Fibroblast of lung (primary cell): ENCODE results near the gene BCL3. TPM values are rescaled to one million over a fixed set of nuclear protein-coding genes. Genes with fewer than 3 reads are reported as not detected.
"Not testable (repeated sequence)": the region's sequence is repeated elsewhere in the genome, so short reads cannot be mapped to it uniquely, and the experiment has no call there.

Experiments
- DNase-seq, 2 donors: peaks; one replicate each; pipeline versions ENCODE4 v3.0.0 to v3.0.0-alpha.2; 2010; ENCODE audit warnings: low read depth in 2 of 2
- H2AFZ ChIP-seq: 2 replicates; pipeline ENCODE4 v1.5.1; 2012; ENCODE audit warnings: low read length, control low read depth, inconsistent platforms
- H3K27ac ChIP-seq: 2 replicates; pipeline ENCODE4 v1.5.1; 2011; ENCODE audit warnings: low read length, control low read depth; ENCODE audit not compliant: insufficient read depth
- H3K27me3 ChIP-seq: 2 replicates; pipeline ENCODE4 v1.5.1; 2011; ENCODE audit warnings: mild to moderate bottlenecking, low read length; ENCODE audit not compliant: control insufficient read depth, insufficient read depth
- H3K36me3 ChIP-seq: 2 replicates; pipeline ENCODE4 v1.5.1; 2011; ENCODE audit warnings: low read length; ENCODE audit not compliant: control insufficient read depth, insufficient read depth
- H3K4me1 ChIP-seq: 2 replicates; pipeline ENCODE4 v1.5.1; 2011; ENCODE audit warnings: low read length; ENCODE audit not compliant: control insufficient read depth, insufficient read depth; ENCODE audit errors: extremely low read depth
- H3K4me2 ChIP-seq: 2 replicates; pipeline ENCODE4 v1.5.1; 2011; ENCODE audit warnings: low read length, control low read depth; ENCODE audit not compliant: insufficient read depth; ENCODE audit errors: extremely low read depth
- H3K4me3 ChIP-seq, 4 experiments: fragments of 200-600 bp in 1 of 4; sonication (generic) in 1 of 4; replicated peaks in 1 of 4; 2 replicates each; pipeline ENCODE4 v1.5.1; 2011 to 2016; ENCODE audit warnings: low read length in 4 of 4, low read depth in 3 of 4, mild to moderate bottlenecking in 3 of 4, control low read depth in 2 of 4, inconsistent platforms in 1 of 4, mixed read lengths in 1 of 4; ENCODE audit not compliant: insufficient read depth in 1 of 4; ENCODE audit errors: control extremely low read depth in 1 of 4
- H3K79me2 ChIP-seq: 2 replicates; pipeline ENCODE4 v1.5.1; 2012; ENCODE audit warnings: mild to moderate bottlenecking, low read length, inconsistent platforms; ENCODE audit not compliant: control insufficient read depth, insufficient read depth
- H3K9ac ChIP-seq: 2 replicates; pipeline ENCODE4 v1.5.1; 2011; ENCODE audit warnings: mild to moderate bottlenecking, low read length, control low read depth; ENCODE audit not compliant: insufficient read depth
- H3K9me3 ChIP-seq: 2 replicates; pipeline ENCODE4 v1.5.1; 2012; ENCODE audit warnings: low read depth, low read length; ENCODE audit not compliant: control insufficient read depth, insufficient read depth
- H4K20me1 ChIP-seq: 2 replicates; pipeline ENCODE4 v1.5.1; 2011; ENCODE audit warnings: low read length; ENCODE audit not compliant: control insufficient read depth, insufficient read depth; ENCODE audit errors: extremely low read depth
- CTCF ChIP-seq, 2 donors: IDR thresholded peaks in 1 of 2; conservative IDR thresholded peaks in 1 of 2; 1 replicate in 1 of 2; 2 replicates in 1 of 2; pipeline ENCODE4 v1.5.1; 2011 to 2012; ENCODE audit warnings: low read length in 2 of 2, control low read depth in 1 of 2, inconsistent platforms in 1 of 2, low read depth in 1 of 2, mild to moderate bottlenecking in 1 of 2
- EZH2 ChIP-seq: IDR thresholded peaks from 2 replicates; pipeline ENCODE4 v1.5.1; 2012; ENCODE audit warnings: low read length, control low read depth, mild to moderate bottlenecking; ENCODE audit errors: missing control alignments
- polyA plus RNA-seq, 2 donors: library from polyadenylated mRNA; depleted of rRNA in 1 of 2; stranded (reverse) in 1 of 2; unstranded in 1 of 2; fragments of >200 nt; gene quantifications; 2 replicates each; pipeline ENCODE4 v1.2.1, GENCODE V29; 2011 to 2012; ENCODE audit warnings: missing spikeins in 1 of 2
- total RNA-seq: library from RNA; depleted of rRNA; stranded (reverse); fragments of >200 nt; gene quantifications from 2 replicates; pipeline ENCODE4 v1.2.1, GENCODE V29; 2014

Gene BCL3
- total and polyA plus RNA-seq, 2 donors (not counting 1 experiment from before 2014, with no cell fraction given): 6.8 to 20.6 TPM

- peak overlapping the region; percentile 56 for H3K4me2 ChIP-seq
- no peaks in the 10 kb centered on the region for H4K20me1 ChIP-seq
- peak; percentile 91 to 94 for DNase-seq
- H2AFZ ChIP-seq: peak overlapping the region; percentile 77
- H3K27me3 ChIP-seq: no peaks in the 10 kb centered on the region
- no peaks in the 10 kb centered on the region for H3K79me2 ChIP-seq
- TF ChIP-seq EZH2 (no peak), CTCF (conservative IDR thresholded peaks at IDR 0.05 in 1 of 2, IDR thresholded peaks at IDR 0.05 in 1 of 2; ENCODE audit: low read depth in 1 of 2, low read length in 2 of 2) (peak; percentile 70 to 77)
- H3K36me3 ChIP-seq: no peaks in the 10 kb centered on the region
- no peak overlapping the region for H3K27ac ChIP-seq
- no peak overlapping the region for H3K9ac ChIP-seq
- H3K9me3 ChIP-seq: no peaks in the 10 kb centered on the region
- H3K4me1 ChIP-seq: peaks cover 13% of the 10 kb centered on the region
- no peak overlapping the region for H3K4me3 ChIP-seq
Observed at GRCh38 chr19:44770550-44771257, 22.2 kb downstream of the BCL3 start.

- H3K4me2 ChIP-seq, H3K36me3 ChIP-seq, H3K9ac ChIP-seq, H3K4me3 ChIP-seq, H3K9me3 ChIP-seq, H3K27ac ChIP-seq, H3K79me2 ChIP-seq, H2AFZ ChIP-seq, H4K20me1 ChIP-seq, H3K27me3 ChIP-seq, DNase-seq: not testable (repeated sequence)
- H3K4me1 ChIP-seq: peaks cover 13% of the 10 kb centered on the region
Observed at GRCh38 chr19:44772144-44772543, 23.6 kb downstream of the BCL3 start.

GRCh38 chr19:44772959-44773358 is 24.5 kb downstream of the BCL3 start:
- H4K20me1 ChIP-seq: no peaks in the 10 kb centered on the region
- H3K4me2 ChIP-seq: no peak overlapping the region
- peaks cover 13% of the 10 kb centered on the region for H3K4me1 ChIP-seq
- no peak overlapping the region for H3K9ac ChIP-seq
- no peaks in the 10 kb centered on the region for H3K27me3 ChIP-seq
- no peak overlapping the region for H3K27ac ChIP-seq
- TF ChIP-seq EZH2 (no peak), CTCF (conservative IDR thresholded peaks at IDR 0.05 in 1 of 2, IDR thresholded peaks at IDR 0.05 in 1 of 2; ENCODE audit: low read depth in 1 of 2, low read length in 2 of 2) (no peak)
- H3K36me3 ChIP-seq: no peaks in the 10 kb centered on the region
- no peaks in the 10 kb centered on the region for H3K9me3 ChIP-seq
- peak; percentile 34 to 74 for DNase-seq
- H3K4me3 ChIP-seq: no peak overlapping the region
- H2AFZ ChIP-seq: no peak overlapping the region
- no peaks in the 10 kb centered on the region for H3K79me2 ChIP-seq
